ENCODE measurements around the gene ESX1.

DNA sequence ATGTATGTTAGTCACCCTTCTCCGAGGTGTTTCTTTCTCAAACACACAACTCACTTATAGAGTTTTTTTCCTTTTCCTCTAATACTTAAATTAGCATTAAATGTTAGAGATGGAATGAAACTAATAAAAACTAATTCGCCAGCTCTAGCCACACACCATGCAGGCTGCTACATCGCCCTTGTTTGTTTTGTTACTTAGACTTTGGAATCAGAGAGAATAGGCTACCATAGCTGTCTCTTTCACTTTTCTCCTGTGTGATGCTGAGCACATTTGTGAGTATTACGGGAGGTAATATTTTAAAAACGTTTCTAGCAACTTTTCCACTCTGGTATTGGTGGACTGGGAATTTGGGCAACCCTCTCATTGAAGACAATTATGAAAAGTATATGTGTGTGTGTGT is 43.5 kb downstream of the ESX1 start:
- TF ChIP-seq CTCF (IDR thresholded peaks at IDR 0.05) (no peak), TAF1 (IDR thresholded peaks at IDR 0.05; ENCODE audit: borderline replicate concordance, low read depth, low read length) (no peak), EZH2phosphoT487 (IDR thresholded peaks at IDR 0.05; ENCODE audit: borderline replicate concordance, low read depth) (no peak), POLR2AphosphoS5 (IDR thresholded peaks at IDR 0.05; ENCODE audit: low read depth, low read length) (no peak), MAX (IDR thresholded peaks at IDR 0.05; ENCODE audit: low read depth) (no peak), EP300 (IDR thresholded peaks at IDR 0.05; ENCODE audit: borderline replicate concordance in 1 of 2, low read depth in 1 of 2, low read length in 1 of 2) (no peak), JUND (IDR thresholded peaks at IDR 0.05) (no peak), TCF12 (IDR thresholded peaks at IDR 0.05) (no peak)
- TF ChIP-seq, protein P1, sequence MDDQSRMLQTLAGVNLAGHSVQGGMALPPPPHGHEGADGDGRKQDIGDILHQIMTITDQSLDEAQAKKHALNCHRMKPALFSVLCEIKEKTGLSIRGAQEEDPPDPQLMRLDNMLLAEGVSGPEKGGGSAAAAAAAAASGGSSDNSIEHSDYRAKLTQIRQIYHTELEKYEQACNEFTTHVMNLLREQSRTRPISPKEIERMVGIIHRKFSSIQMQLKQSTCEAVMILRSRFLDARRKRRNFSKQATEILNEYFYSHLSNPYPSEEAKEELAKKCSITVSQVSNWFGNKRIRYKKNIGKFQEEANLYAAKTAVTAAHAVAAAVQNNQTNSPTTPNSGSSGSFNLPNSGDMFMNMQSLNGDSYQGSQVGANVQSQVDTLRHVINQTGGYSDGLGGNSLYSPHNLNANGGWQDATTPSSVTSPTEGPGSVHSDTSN (IDR thresholded peaks at IDR 0.05) = no peak

Measured in SK-N-SH (cell line).